CD4-positive, alpha-beta T cell (primary cell): ENCODE results near the gene CIAO2B. TPM values are rescaled to one million over a fixed set of nuclear protein-coding genes. Genes with fewer than 3 reads are reported as not detected.

Experiments
- ATAC-seq: fragments of 200-7000 bp; cut with Tn5 transposase; one replicate; pipeline ENCODE4 v1.10.0; 2022; ENCODE audit warnings: mild to moderate bottlenecking; ENCODE audit not compliant: poor library complexity
- CTCF ChIA-PET: fragments of 350-600 bp; sonication (Branson Sonifier 250); formaldehyde crosslinking; loops from one replicate; lab custom pipeline; 2021; ENCODE audit warnings: antibody characterized with exemption, inconsistent platforms; lab: Charles Lee
- POLR2A ChIA-PET: fragments of 350-600 bp; sonication (Branson Sonifier 250); formaldehyde crosslinking; loops from one replicate; lab custom pipeline; 2021; ENCODE audit warnings: antibody characterized with exemption, inconsistent platforms; lab: Charles Lee
- DNase-seq, 14 experiments: peaks; one replicate each; pipeline ENCODE4 v3.0.0-alpha.2; 2013 to 2020; ENCODE audit warnings: mixed read lengths in 2 of 14
- H3K27ac ChIP-seq, 2 donors: one replicate each; pipeline versions ENCODE4 v1.5.1 to v1.7.0; 2013; ENCODE audit warnings: low read length in 2 of 2, low read depth in 1 of 2, mild to moderate bottlenecking in 1 of 2
- H3K27me3 ChIP-seq, 2 experiments: 1 replicate in 1 of 2; 2 replicates in 1 of 2; pipeline versions ENCODE4 v1.6.1 to v1.7.0; 2013; ENCODE audit warnings: low read length in 2 of 2, control low read depth in 1 of 2, mild to moderate bottlenecking in 1 of 2, moderate library complexity in 1 of 2; ENCODE audit not compliant: insufficient read depth in 2 of 2, control insufficient read depth in 1 of 2
- H3K36me3 ChIP-seq: one replicate; pipeline ENCODE4 v1.6.1; 2013; ENCODE audit warnings: low read length, control low read depth; ENCODE audit not compliant: insufficient read depth
- H3K4me1 ChIP-seq: one replicate; pipeline ENCODE4 v1.6.1; 2013; ENCODE audit warnings: low read length, control low read depth; ENCODE audit not compliant: insufficient read depth
- H3K4me3 ChIP-seq: one replicate; pipeline ENCODE4 v1.5.1; 2013; ENCODE audit warnings: mild to moderate bottlenecking, low read length, moderate library complexity
- H3K9me3 ChIP-seq, 2 experiments: 1 replicate in 1 of 2; 2 replicates in 1 of 2; pipeline versions ENCODE4 v1.6.1 to v1.7.0; 2013; ENCODE audit warnings: low read length in 2 of 2, mild to moderate bottlenecking in 2 of 2, control low read depth in 1 of 2, moderate library complexity in 1 of 2; ENCODE audit not compliant: control insufficient read depth in 1 of 2, insufficient read depth in 1 of 2
- H3K27ac Mint-ChIP-seq: one replicate; pipeline ENCODE4 v1.8.0; 2020; ENCODE audit warnings: mixed read lengths
- H3K27me3 Mint-ChIP-seq: one replicate; pipeline ENCODE4 v1.8.0; 2021; ENCODE audit warnings: mixed read lengths
- H3K36me3 Mint-ChIP-seq: one replicate; pipeline ENCODE4 v1.8.0; 2021; ENCODE audit warnings: low read depth, mixed read lengths
- H3K4me1 Mint-ChIP-seq: one replicate; pipeline ENCODE4 v1.8.0; 2021; ENCODE audit warnings: low read depth, mixed read lengths
- H3K4me3 Mint-ChIP-seq: one replicate; pipeline ENCODE4 v1.8.0; 2020; ENCODE audit warnings: mild to moderate bottlenecking, mixed read lengths
- H3K9me3 Mint-ChIP-seq: one replicate; pipeline ENCODE4 v1.8.0; 2020; ENCODE audit warnings: mixed read lengths
- intact Hi-C, 2 experiments: fragments of 100-400 bp; cut with DNase I in 1 of 2; cut with micrococcal nuclease in 1 of 2; formaldehyde crosslinking; loops; one replicate each; pipeline versions ENCODE4 v1.15.1 to v1.9.0; 2023 to 2025; cut with DNase I, micrococcal nuclease
- total RNA-seq, 174 experiments: library from RNA in 2 of 174; stranded (reverse) in 2 of 174; gene quantifications; one replicate each; pipeline ENCODE4 v1.2.3 and lab custom pipeline; 2021 to 2026
- TF ChIP-seq, protein P1 (sequence below): fragments of 200-600 bp; IDR thresholded peaks from one replicate; pipeline ENCODE4 v1.8.0; 2022; ENCODE audit warnings: antibody characterized with exemption, mild to moderate bottlenecking

The CIAO2B gene
- total RNA-seq, 2 experiments from 2014 or later: 58.6 to 70.4 TPM

DNA sequence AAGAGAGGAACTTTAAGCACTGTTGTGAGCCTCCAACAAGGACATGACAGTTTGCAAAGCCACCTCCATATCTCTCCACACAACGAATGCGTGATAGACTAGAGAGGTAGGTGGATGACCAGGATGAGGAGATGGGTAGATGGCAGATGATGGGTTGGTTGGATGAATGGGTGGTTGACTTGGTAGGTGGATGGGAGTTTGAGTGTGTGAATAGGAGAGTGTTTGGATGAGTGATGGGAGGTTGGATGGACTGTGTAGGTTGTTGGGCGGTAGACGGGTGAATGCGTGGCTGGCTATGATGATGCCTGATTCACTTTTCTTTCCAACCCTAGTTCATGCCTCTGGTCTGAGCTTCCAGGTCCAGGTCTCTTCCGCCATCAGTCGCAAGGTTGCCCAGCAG is 19.7 kb downstream of the CIAO2B start:
- H3K4me1 ChIP-seq: no peaks in the 10 kb centered on the region
- H3K27me3 Mint-ChIP-seq: peaks cover 4% of the 10 kb centered on the region
- no peak for DNase-seq
- no peak overlapping the region for H3K4me3 Mint-ChIP-seq
- TF ChIP-seq, protein P1, sequence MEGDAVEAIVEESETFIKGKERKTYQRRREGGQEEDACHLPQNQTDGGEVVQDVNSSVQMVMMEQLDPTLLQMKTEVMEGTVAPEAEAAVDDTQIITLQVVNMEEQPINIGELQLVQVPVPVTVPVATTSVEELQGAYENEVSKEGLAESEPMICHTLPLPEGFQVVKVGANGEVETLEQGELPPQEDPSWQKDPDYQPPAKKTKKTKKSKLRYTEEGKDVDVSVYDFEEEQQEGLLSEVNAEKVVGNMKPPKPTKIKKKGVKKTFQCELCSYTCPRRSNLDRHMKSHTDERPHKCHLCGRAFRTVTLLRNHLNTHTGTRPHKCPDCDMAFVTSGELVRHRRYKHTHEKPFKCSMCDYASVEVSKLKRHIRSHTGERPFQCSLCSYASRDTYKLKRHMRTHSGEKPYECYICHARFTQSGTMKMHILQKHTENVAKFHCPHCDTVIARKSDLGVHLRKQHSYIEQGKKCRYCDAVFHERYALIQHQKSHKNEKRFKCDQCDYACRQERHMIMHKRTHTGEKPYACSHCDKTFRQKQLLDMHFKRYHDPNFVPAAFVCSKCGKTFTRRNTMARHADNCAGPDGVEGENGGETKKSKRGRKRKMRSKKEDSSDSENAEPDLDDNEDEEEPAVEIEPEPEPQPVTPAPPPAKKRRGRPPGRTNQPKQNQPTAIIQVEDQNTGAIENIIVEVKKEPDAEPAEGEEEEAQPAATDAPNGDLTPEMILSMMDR: no peak
- ChIA-PET CTCF (interaction anchor here (1.1 kb wide), 1 partner anchor 31 kb away, joined by 3 read pairs; no protein-coding TSS in a partner anchor), POLR2A (no interaction called here)
- H3K4me1 Mint-ChIP-seq: no peaks in the 10 kb centered on the region
- no peak for ATAC-seq
- H3K36me3 ChIP-seq: no peaks in the 10 kb centered on the region
- no peaks in the 10 kb centered on the region for H3K36me3 Mint-ChIP-seq
- H3K27ac Mint-ChIP-seq: no peak overlapping the region
- no peaks in the 10 kb centered on the region for H3K9me3 ChIP-seq
- no peak overlapping the region for H3K27ac ChIP-seq
- no peaks in the 10 kb centered on the region for H3K9me3 Mint-ChIP-seq
- H3K4me3 ChIP-seq: no peak overlapping the region
- intact Hi-C loops: no loop called here
- H3K27me3 ChIP-seq: peaks cover 2 to 4% of the 10 kb centered on the region in 2 experiments

DNA sequence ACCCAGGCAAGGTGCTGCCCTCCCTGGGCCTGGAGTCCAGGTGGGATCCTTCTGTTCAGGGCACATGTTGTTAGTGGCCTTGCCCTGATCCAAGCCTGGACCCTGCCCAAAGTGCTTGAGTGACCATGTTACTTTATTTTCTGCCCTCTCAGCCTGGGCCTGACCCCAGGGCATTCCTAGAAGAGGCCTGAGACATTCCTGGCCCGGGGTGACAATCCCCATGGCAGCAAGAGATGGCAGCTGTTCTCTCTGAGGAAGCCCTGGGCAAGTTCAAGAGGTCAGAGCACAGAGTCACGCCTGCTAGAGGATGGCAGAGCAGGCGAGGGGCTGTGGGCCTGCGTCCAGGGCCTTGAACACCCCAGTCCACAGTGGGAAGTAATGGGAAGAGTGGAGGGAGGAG is 20.5 kb downstream of the CIAO2B start:
- no peaks in the 10 kb centered on the region for H3K9me3 ChIP-seq
- no peak overlapping the region for H3K27ac ChIP-seq
- Mint-ChIP-seq H3K9me3 (no peaks in the 10 kb centered on the region), H3K27me3 (no peaks in the 10 kb centered on the region), H3K36me3 (no peaks in the 10 kb centered on the region), H3K4me3 (no peak overlapping the region), H3K4me1 (no peaks in the 10 kb centered on the region), H3K27ac (no peak overlapping the region)
- H3K4me1 ChIP-seq: no peaks in the 10 kb centered on the region
- peaks cover 0 to 2% of the 10 kb centered on the region in 2 experiments for H3K27me3 ChIP-seq
- no peak overlapping the region for H3K4me3 ChIP-seq
- ChIA-PET CTCF (interaction anchor here (1.1 kb wide), 1 partner anchor 30 kb away, joined by 3 read pairs; no protein-coding TSS in a partner anchor), POLR2A (no interaction called here)
- TF ChIP-seq, protein P1: no peak
- intact Hi-C loops: no loop called here
- ATAC-seq: no peak
- no peak for DNase-seq
- no peaks in the 10 kb centered on the region for H3K36me3 ChIP-seq

DNA sequence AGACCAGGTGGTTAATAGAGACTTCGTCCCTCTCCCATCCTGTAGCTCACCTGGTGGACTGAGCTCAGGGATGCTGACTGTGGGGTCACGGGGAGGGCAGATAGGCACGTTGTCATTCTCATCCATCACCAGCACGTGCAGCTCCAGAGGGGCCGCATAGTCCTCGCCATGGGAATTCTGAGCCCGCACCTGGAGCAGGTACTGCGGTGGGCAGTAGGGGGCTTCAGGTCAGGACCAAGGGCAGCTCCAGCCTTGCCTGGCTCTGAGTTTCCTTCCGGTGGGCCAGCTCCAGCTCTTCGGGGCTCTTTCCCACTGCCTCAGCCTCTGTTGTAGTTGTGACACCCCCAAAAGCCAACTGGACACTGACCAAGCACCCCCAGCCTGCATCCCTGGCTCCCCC is 21.1 kb downstream of the CIAO2B start:
- H3K27ac ChIP-seq: no peak overlapping the region
- Mint-ChIP-seq H3K27ac (no peak overlapping the region), H3K36me3 (no peaks in the 10 kb centered on the region), H3K4me3 (no peak overlapping the region), H3K4me1 (no peaks in the 10 kb centered on the region), H3K27me3 (no peaks in the 10 kb centered on the region), H3K9me3 (no peaks in the 10 kb centered on the region)
- ChIA-PET POLR2A (no interaction called here), CTCF (interaction anchor here (1.2 kb wide), 1 partner anchor 27 kb away, joined by 3 read pairs; no protein-coding TSS in a partner anchor)
- H3K27me3 ChIP-seq: peaks cover 0 to 2% of the 10 kb centered on the region in 2 experiments
- ATAC-seq (no peak), DNase-seq (no peak)
- intact Hi-C loops: no loop called here
- H3K4me3 ChIP-seq: no peak overlapping the region
- no peaks in the 10 kb centered on the region for H3K9me3 ChIP-seq
- TF ChIP-seq, protein P1: no peak
- H3K36me3 ChIP-seq: no peaks in the 10 kb centered on the region
- no peaks in the 10 kb centered on the region for H3K4me1 ChIP-seq
